GM04503 (cell line): ENCODE measurements around the gene SAMD11.
"Not testable (repeated sequence)": the region's sequence is repeated elsewhere in the genome, so short reads cannot be mapped to it uniquely, and the experiment has no call there.

ENCODE experiments used
- DNase-seq: peaks from one replicate; pipeline ENCODE4 v3.0.0-alpha.2; 2012; ENCODE audit warnings: low read depth

The SAMD11 gene

DNA sequence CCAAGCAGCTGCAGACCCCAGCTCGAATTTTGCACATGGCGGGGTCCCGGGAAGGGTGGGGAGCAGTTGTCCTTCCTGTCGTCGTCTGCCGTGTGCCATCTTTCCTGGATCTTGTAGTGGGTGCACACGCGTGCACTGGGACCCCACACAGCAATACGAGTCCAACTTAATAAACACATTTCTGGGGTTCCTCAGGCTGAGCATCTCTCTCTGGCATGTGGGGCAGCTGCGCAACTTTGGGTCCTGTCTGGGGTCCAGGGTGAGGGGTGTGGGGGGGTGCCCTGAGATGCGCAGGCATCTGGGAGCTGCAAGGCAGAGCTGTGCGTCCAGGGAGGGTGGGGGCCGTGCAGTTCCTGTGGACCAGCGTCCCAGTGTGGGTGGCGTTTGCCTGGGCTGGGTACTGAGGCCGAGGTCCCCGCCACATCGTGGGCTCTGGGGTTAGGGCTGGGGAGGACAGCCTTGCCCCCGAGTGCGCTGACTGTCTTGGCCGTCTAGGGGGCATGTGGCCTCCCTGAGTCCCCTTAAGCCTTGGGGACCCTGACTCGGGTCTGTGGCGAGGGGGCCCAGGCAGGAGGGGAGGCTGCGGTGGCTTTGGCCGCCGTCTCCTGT is 41.9 kb downstream of the SAMD11 start:
- no peak for DNase-seq

DNA sequence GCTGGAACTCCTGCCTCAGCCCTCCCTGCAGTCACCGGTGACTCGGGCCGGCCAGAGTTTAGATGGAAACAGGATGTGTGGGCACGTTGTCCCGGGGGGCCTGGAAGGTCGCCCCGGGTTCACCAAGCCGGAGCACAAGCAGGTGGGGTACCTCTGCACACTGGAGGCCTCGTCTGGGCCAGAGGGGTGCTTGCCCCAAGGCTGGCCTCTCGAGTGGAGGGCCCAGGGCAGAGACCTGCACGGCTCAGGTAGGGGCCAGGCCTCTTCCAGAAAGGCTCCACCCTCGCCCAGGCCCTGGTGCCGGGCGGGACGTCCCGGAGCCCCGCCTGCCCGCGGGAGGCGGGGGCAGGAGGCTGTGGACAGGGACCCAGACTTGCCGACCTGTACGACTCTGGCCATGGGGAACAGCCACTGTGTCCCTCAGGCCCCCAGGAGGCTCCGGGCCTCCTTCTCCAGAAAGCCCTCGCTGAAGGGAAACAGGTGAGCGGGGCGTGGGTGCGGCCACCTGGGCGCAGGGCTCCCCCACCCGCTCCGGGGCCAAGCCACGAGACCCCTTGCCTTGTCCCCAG is 42.5 kb downstream of the SAMD11 start, which contains the start of gene PLEKHN1:
PLEKHN1 (plus strand) TSS at position 348 of the 569 bp plus-strand sequence; CDS start at position 398, 50 bp downstream.
- DNase-seq: no peak

DNA sequence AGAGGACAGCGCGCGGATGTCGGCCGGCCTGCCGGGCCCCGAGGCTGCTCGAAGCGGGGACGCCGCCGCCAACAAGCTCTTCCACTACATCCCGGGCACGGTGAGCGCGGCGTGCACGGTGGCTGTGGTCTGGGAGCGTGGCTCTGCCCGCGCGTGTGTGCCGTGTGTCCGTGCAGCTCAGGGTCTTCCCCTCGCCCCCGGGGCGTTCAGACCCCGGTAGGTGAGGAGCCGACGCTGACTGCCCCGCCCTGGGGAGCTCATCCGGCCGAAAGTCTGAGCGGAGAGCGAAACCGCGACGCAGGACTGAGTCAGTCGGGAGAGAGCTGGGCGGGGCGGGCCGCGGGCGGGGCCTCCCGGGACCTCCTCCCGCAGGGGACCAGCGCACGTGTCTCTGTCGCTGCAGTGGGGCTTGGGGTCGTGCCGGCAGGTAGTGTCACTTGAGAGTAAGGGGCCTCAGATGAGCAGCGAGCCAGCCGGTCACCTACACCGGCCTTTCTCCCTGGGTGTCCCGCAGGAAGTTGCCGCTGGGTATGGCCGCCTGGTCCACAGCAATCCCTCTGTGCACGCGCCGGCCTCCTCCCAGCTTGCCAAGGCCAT is 43.1 kb downstream of the SAMD11 start:
- DNase-seq: no peak

DNA sequence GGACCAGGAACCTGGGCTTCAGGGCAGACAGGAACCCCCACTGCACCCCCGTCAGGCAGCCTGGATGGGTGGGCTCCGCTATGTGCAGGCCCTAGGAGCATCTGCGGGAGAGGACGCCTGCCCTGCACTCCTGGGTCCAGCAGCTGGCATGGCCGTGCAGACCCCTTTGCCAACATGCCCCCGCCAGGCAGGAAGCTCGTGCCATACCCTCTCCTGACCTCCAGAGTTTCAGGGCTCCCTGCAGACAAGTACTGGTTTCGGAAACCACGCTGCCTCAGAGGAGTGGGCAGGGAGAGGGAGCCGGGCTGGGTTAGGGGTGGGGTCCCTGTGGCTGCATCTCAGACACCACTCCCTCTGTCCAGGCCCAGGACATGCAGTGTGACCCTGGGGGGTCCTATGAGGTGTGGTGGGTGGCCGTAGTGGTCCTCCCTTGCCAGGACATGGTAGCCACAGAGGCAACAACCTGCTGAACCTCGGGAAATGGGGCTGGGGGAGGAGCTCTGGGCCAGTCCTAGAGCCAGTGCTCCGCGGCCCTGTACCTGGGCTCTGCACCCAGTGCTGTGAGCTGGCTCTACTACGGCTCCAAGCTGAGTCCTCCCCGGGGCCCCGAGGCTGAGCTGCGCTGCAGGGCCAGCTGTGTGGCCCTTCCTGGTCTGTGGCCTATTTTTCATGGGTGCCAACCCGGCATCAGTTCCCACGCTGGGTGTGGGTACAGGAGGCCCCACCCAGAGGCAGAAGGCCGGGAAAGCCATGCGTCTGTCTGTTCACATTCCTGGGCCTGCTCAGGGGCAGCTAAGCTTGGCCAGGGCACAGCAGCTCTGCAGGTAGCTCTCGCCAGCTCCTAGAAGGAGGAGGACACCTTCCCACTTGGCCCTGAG is 44.0 kb downstream of the SAMD11 start:
- DNase-seq: no peak

DNA sequence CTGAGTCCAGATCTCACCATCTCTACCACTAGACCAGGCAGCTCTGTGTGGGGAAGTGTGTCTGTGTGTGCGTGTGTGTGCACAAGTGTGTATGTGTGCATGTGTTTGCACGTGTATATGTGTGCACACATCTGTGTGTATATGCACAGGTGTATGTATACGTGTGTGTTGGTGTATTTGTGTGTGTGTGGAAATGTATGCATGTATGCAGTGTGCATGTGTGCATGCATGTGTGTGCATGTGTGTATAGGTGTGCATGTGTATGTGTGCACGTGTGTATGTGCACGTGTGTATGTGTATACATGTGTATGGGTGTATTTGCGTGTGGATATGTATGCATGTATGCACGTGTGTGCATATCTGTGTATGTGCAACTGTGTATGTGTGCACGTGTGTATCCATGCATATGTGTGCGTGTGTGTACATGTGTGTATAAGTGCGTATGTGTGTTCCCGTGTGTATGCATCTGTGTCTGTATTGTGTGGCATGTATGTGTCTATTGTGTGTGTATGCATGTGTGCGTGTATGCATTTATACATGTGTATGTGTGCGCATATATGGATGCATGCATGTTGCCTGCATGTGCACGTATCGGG is 45.6 kb downstream of the SAMD11 start:
- DNase-seq: no peak

DNA sequence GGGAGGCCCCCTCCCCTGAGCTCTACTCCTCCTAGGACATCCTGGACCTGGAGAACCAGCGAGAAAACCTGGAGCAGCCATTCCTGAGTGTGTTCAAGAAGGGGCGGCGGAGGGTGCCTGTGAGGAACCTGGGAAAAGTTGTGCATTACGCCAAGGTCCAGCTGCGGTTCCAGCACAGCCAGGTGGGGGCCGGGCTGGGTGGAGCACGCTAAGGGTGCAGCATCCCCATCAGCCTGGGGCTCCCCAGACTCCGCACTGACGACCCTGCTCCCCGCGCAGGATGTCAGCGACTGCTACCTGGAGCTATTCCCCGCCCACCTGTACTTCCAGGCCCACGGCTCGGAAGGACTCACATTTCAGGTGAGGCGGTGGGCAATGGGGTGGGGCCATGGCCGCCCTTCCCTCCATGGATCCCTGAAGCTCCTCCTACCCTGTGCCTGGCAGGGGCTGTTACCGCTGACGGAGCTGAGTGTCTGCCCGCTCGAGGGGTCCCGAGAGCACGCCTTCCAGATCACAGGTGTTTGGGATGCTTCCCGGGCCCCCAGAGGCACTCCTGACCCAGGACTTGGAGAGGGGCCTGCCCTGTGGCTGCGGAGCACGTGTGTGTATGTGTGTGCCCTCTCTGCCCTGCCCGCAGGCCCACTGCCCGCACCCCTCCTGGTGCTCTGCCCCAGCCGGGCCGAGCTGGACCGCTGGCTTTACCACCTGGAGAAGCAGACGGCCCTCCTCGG is 46.7 kb downstream of the SAMD11 start:
- DNase-seq: no peak

DNA sequence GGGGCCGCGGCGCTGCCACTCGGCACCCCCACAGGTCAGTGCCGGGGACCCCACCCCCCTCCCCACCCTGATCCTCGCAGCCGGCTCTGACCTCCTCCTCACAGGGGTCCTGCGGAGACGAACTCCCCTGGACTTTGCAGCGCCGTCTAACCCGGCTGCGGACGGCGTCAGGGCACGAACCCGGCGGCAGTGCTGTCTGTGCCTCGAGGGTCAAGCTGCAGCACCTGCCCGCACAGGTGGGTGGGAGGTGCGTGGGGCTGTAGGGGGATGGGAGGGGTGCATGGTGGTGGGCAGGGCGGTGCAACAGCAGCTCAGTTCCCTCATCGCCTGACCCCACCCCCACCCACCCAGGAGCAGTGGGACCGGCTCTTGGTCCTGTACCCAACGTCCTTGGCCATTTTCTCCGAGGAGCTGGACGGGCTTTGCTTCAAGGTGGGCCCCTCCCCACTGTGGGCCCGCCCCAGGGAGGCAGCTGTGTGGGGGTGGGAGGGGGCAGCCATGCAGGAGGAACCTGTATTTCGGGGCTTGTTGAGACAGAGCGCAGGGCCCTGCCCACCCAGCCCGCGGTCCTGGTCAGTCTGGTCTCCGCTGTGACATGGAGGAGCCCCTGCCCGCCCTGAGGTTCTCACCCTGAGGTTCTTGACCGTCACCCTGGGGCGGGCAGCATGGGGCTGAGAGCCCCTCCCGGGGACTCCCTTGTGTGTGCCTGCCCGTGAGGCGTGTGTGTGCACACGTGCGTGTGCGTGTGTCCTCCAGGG is 47.4 kb downstream of the SAMD11 start:
- no peak for DNase-seq

DNA sequence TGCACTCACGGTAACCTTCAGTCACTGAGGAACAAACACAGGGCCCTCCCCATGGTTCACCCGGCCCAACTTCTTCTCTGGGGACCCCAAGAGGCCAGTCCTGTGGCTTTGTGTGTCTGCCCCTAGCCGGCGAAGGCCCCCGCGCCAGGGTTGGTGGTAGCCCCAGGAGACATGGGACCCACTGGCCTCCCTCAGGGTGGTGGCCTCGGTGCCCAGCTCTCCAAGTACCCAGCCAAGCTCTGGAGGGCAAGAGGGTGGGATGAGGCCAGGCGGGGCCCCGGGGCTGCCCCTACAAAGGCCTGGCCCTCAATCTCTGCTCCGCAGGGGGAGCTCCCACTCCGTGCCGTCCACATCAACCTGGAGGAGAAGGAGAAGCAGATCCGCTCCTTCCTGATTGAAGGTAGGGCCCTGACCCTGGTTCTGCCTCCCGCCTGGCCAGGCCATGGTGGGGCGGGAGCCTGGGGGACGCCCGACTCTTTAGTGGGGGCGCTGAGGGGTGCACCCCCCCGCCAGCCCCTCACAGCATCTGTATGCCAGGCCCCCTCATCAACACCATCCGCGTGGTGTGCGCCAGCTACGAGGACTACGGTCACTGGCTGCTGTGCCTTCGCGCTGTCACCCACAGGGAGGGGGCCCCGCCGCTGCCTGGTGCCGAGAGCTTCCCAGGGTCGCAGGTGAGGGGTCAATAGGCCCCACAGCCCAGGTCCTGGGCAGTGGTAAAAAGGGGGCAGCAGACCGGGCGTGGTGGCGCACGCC is 48.2 kb downstream of the SAMD11 start:
- no peak for DNase-seq

DNA sequence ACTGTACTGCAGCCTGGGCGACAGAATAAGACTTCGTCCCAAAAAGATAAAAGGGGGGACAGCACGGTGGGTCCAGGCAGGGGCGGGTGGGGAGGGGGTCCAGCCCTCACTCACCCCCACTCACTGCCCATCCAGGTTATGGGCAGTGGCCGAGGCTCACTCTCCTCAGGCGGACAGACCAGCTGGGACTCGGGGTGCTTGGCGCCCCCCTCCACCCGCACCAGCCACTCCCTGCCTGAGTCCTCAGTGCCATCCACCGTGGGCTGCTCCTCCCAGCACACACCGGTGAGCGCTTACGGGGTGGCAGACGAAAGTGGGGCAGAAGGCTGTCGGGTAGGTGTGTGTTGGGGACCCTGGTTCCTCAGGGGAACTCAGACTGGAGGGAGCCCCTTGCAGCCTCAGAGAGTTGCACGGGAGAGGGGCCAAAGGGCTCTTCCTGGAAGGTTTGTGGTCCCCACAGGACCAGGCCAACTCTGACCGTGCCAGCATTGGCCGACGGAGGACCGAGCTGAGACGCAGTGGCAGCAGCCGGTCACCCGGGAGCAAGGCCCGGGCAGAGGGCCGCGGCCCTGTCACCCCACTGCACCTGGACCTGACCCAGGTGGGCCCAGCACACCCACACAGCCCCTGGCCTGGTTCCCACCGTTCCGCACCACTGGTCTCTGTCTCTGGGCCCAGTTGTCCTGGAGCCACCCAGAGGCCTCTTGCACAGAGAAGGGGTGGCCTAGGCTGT is 49.2 kb downstream of the SAMD11 start:
- no peak for DNase-seq

DNA sequence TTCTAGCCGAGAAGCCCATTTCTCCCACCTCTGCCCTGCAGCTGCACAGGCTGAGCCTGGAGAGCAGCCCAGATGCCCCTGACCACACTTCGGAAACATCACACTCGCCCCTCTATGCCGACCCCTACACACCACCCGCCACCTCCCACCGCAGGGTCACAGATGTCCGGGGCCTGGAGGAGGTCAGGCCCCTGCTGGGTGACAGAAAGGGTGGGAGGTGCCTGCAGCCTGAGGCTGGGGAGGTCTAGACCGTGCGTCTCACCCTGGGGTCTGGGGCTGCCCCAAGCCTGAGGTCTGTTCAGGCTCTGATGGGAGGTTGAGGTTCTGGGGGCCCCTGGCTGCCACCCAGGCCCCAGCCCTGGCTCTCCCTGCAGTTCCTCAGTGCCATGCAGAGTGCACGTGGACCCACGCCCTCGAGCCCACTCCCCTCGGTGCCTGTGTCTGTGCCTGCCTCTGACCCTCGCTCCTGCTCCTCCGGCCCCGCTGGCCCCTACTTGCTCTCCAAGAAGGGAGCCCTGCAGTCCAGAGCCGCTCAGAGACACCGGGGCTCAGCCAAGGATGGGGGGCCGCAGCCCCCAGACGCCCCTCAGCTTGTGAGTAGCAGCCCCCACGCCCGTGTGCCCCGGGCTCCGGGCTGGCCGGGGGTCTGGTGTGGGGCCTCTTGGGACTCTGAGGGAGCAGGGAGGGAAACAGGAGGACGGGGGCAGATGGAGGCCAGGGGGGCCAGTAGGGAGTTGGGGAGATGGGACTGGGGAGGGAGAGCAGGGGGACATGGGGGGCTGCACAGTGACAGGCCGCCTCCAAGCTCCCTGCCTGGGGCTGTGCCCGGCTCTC is 50.0 kb downstream of the SAMD11 start:
- no peak for DNase-seq

DNA sequence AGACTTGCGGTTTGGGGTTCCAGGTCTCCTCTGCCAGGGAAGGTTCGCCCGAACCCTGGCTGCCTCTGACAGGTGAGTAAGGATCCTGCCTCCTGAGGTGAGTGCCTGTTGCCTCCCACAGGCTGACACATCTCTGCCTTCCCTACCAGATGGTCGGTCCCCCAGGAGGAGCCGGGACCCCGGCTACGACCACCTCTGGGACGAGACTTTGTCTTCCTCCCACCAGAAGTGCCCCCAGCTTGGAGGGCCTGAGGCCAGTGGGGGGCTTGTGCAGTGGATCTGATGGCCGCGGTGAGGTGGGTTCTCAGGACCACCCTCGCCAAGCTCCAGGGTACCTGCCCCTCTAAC is 50.5 kb downstream of the SAMD11 start:
- no peak for DNase-seq

DNA sequence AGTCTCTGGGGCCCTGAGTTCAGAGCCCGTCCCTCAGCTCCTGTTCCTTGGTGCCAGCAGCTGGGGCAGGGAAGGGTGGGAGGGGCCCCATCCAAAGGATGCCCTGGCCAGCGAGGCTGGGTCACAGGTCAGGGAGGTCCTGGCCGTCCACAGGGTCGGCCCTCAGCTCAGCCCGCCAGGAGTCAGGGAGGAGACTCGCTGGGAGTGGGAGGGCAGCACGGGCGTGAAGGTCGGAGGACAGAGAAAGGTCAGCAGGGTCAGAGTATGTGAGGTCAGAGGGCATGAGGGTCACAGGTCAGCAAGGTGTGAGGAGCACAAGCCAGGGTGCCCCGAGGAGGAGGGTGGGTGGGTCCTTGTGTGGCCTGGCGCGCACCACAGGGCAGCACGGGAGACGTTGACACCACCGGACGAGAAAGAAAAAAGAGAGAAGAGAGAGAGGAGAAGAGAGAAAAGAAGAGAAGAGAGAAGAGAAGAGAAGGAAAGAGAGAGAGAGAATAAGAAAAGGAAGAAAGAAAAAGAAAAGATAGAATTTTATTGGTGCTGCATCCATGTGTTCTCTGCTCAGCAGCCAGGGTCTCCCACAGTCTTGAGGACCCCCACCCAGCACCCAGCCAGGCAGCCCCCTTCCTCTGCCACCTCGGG is 51.1 kb downstream of the SAMD11 start:
- DNase-seq: no peak

DNA sequence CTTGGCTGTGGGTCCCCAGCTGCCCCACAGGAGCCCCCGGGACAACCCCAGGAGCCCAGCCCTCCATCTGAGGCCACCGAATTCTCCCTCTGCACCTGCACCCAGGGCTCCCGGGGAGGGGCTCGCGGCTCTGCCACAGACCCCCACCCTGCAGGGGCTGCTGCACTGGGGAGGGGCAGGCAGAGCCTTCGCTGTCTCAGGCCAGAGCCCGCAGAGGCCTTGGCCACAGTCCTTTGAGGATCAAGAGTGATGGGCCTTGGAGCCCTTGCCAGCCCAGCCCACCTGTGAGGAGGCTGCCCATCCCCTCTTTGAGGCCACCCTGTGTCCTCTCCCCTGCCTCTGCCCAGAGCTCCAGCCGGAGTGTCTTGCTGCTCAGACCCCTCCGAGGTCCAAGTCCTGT is 51.6 kb downstream of the SAMD11 start:
- no peak for DNase-seq

DNA sequence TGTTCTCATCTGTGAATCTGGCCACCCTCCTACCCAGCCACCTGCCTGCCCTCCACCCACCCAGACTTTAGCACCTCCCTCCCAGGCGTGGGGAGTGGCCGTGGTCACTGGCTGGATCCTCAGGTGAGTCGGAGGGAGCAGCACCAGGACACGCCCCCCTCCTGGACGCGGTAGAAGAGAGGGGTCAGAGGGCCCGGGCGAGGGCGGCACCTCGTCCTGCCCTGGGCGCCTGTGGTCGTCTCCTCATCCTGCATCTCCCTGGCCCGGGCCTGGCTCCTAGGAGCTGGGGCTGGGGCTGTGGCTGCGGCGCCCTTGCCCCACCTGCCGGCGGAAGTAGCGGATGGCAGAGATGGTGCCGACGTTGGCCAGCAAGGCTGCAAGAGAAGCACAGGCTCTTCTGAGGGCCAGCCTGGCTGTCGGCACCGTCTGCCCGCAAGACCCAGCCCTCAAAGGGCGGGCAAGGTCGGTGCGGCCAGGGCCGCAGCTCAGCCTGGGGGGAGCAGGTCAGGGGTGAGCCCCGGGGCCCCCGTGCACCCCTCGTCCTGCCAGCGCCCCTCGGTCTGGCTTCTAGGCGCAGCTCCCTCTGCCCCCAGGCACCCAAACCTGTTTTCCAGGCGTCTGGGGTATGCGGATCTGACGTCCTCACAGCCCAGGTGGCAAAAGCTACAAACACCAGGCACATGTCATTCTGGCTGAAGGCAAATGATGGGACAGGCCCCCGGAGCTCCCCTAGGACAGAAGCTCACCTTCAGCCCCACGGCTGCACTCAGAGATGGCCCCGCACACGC is 52.4 kb downstream of the SAMD11 start:
- DNase-seq: no peak

DNA sequence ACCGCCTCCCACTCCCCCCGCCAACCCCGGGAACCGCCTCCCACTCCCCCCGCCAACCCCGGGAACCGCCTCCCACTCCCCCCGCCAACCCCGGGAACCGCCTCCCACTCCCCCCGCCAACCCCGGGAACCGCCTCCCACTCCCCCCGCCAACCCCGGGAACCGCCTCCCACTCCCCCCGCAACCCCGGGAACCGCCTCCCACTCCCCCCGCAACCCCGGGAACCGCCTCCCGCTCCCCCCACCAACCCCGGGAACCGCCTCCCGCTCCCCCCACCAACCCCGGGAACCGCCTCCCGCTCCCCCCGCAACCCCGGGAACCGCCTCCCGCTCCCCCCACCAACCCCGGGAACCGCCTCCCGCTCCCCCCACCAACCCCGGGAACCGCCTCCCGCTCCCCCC is 53.1 kb downstream of the SAMD11 start:
- not testable (repeated sequence) for DNase-seq

DNA sequence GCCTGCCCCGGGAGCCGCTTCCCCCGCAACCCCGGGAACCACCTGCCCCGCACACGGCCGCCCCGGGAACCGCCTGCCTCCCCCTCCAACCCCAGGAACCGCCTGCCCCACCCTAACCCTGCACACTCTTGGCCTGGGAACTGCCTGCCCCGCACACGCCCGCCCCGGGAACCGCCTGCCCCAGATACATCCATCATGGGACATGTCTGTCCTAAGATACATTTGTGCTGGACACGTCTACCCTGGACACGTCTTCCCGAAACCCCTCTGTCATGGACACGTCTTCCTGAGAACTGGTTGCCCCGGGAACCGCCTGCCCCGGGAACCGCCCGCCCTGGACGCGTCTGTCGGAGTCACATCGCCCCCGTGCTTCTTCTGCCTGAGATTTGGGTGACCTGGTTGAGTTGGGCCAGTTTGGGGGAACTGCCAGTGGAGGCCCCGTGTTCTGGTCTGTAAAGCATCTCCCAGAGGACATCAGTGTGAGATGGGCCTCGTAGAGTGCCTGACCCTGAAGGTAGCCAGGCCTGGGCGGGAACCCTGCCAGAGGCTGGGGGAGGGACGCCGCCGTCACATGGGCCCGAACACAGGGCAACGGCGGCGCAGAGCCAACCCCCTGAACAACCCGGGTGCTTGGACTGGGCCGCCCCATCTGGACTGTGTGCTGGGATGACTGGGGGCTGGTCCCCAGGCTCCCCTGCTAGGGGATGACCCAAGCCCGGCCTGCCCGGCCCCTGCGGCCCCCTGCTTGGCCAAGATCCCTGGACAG is 54.5 kb downstream of the SAMD11 start:
- no peak for DNase-seq
